ENCODE results near the gene SEMA5B.

Gene SEMA5B, protein sequence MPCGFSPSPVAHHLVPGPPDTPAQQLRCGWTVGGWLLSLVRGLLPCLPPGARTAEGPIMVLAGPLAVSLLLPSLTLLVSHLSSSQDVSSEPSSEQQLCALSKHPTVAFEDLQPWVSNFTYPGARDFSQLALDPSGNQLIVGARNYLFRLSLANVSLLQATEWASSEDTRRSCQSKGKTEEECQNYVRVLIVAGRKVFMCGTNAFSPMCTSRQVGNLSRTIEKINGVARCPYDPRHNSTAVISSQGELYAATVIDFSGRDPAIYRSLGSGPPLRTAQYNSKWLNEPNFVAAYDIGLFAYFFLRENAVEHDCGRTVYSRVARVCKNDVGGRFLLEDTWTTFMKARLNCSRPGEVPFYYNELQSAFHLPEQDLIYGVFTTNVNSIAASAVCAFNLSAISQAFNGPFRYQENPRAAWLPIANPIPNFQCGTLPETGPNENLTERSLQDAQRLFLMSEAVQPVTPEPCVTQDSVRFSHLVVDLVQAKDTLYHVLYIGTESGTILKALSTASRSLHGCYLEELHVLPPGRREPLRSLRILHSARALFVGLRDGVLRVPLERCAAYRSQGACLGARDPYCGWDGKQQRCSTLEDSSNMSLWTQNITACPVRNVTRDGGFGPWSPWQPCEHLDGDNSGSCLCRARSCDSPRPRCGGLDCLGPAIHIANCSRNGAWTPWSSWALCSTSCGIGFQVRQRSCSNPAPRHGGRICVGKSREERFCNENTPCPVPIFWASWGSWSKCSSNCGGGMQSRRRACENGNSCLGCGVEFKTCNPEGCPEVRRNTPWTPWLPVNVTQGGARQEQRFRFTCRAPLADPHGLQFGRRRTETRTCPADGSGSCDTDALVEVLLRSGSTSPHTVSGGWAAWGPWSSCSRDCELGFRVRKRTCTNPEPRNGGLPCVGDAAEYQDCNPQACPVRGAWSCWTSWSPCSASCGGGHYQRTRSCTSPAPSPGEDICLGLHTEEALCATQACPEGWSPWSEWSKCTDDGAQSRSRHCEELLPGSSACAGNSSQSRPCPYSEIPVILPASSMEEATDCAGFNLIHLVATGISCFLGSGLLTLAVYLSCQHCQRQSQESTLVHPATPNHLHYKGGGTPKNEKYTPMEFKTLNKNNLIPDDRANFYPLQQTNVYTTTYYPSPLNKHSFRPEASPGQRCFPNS

GRCh38 chr3:123027292-123028232, at the start of gene SEMA5B:
Gene SEMA5B, minus strand, starts transcription at chr3:123027763. Its CDS starts 66,500 bp downstream, at chr3:122961263.
- no peak for DNase-seq

- no peak for DNase-seq
Measured at GRCh38 chr3:123076496-123077418, 49.2 kb upstream of the SEMA5B start.

DNA sequence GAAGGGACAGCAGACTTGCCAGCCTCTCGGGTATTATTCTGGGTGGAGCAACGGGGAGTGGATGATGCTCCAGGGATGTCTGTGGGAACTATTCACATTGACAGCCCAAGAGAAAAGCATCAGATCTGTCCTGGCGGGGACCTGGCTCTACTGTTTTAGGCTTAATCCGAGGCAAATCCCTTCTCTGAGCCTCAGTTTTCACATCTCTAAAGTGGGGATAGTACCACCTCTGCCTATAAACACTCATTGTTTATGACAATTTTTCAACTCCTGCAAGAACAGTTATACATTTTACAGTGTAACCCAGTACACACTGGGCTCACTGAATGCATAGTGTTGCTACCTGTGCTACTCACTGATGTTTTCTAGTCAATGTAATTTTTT, 48.5 kb upstream of the SEMA5B start:
- DNase-seq: no peak

GRCh38 chr3:123075359-123075758, 47.8 kb upstream of the SEMA5B start:
- no peak for DNase-seq

GRCh38 chr3:123072564-123072963, 45.0 kb upstream of the SEMA5B start:
- DNase-seq: no peak

DNA sequence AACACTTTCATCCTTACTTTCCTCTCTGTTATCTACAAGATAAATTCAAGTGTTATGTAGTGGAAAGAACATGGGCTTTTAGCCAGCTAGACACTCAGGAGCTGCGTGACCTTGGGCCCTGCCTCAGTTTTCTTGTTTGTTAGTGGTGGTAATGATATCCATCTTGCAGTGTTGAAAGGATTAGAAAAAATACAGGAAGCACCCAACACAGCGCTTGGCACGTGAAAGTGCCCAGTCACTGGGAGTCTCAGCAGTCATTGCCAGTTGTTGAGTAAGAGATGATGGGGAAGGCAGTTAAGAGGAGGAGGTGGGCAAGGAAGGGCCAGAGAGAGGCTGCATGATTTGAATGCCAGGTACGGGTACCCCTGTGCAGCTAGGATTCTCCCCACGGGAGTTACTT, 44.6 kb upstream of the SEMA5B start:
- no peak for DNase-seq

- no peak for DNase-seq
Measured at GRCh38 chr3:123071581-123071980, 44.0 kb upstream of the SEMA5B start.

DNA sequence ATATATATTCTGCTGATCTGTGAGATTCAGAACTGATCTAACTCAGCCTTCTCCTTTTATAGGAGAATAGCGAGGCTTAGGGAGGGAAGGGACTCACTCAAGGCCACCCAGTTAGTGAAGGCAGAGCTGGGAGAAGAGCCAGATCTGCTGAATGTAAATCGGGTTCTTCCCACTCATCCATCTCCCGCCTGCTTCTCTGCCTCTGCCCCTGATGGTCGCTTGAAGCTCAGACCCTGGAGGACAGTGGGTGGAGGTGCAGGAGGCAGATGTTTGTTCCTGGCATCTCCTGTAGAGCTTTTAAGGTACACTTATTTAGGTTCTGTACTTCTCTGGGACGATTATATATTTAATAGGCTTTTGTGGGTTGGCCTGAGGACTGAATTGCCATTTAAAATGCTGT, 43.6 kb upstream of the SEMA5B start:
- no peak for DNase-seq

DNA sequence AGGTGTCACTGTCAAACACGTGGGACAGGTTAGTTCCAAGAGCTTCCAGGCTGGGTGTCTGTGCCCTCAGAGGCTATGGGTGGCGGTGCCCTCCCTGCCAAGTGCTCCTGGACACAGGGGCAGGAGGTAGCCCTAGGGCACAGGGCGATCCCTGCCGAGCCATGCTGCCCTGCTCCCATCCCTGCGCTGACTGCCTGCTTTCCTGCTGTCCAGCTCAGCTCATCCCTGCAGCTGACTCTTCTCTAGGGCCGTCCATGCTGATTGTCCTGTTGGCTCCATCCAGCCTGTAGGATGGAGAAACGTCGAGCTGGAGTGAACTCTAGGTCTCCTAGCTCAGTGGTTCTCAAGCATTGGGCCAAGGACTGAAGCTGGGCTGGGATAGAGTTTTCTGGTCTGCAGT, 42.9 kb upstream of the SEMA5B start:
- DNase-seq: no peak

DNA sequence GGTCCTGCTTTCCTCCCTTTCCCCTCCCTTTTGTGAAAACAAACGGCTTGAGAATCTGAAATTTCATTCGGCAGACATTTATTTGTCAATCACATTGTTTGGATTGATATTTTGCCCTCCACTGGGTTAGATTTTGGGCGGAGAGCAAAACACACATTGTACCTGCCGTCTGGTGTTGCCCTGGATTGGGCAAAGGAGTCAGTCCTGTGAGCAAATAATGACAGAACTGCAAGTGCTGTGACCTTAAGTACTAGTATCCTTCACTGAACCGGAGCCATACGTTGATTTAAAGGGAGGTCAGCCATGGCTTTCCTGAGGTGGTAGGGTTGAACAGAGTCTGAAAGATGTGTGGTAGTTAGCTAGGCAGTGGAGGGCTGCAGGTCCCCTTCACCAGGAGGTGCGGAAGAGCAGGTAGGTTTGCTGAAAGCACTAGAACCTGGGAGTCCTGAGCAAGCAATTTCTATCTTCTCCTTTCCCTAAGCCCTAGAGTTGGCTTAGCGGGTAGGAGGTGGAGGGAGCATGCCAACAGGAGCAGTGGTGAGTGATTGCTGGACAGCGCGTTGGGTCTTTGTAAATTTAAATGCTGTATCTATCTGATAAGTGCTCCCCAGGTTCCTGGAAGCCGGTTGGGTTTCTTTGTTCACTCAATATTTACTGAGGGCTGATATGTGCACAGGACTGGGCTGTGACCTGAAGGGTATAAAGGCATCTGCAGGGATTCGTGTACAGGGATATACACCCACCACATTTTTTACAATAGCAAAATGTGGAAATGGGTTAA, 41.2 kb upstream of the SEMA5B start:
- DNase-seq: no peak

DNA sequence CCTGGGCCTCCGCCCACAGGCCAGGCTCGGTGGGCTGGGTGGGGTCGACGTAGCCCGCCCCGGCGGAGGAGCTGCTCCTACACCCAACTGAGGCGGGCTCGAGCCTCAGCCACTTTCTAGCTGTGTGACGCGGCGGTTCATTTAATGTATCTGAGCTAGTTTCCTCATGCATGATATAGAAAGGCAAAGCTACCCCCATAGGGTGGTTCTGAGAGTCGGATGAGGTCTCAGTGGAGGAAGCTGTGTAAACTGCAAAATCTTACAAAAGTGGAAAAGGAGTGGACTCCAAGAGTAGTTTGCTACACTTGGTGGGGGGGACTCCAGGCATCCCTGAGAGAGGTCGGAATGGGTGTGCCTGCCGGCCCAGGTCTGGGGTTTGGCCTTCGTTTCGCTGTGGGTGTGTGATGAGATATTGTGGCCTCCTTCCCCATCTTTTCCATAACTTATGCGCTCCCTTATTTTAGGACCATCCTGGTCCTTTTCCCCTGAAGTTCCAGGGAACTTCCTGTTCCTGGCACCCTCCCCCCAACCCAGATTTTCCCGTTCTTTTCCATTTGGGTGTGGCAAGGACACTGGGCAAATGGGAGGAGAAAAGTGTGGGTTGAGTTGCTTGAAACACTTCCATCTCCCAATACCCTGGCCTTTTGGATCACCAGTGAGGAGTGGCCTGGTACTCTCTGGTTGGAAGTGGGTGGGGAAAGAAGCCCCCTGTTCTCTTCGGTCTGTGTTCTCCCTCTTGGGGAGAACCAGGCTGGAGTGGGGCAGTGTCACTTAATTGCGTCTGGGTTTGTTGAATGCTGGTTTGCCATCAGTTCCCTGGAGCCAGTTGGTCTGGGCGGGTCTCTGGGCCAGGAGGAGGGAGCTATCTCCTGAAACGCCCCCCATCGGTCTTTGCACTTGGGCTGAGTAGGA, 40.4 kb upstream of the SEMA5B start:
- DNase-seq: no peak

DNA sequence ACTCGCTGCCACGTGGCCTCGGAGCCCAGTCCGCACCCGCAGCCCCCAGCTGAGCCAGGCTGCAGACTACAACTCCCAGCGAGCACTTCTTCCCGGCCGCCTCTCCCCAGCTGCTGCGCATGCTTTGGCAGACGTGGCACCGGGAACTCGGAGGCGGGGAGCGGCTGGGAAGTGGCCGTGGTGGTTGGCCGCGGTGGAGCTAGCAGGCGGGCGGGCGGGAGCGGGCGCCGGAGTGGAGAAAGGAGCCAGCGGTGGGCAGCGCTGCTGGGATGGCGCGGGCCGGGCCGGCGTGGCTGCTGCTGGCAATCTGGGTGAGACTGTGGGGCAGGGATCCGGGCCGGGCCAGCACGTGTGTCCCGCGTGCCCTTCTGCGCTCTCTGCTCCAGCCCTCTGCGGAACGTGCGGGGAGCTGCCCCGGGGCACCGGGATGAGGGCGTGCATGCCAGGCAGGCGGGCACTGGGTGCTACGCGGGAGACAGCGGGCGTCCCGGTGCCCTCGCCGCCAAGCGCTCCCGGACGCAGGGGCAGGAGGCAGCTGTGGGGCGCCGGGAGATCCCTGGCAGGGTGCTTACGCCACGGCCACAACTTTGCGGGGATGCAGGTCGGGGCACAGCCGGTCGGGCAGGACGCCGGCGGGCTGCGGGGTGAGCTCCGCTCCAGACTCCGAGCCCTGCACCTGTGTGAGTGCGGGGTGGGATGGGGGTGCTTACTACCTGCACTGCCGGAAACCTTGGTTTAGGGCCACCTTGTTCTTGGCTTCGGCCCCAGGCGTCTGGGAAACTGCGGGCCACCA, 39.5 kb upstream of the SEMA5B start, which contains the start of gene PDIA5:
Gene PDIA5, plus strand, starts transcription at position 130 of the 793 bp plus-strand sequence. Its CDS starts 140 bp downstream, at position 270.
- DNase-seq: peak; percentile 84

- no peak for DNase-seq
Measured at GRCh38 chr3:123066599-123066895, 39.0 kb upstream of the SEMA5B start.

DNA sequence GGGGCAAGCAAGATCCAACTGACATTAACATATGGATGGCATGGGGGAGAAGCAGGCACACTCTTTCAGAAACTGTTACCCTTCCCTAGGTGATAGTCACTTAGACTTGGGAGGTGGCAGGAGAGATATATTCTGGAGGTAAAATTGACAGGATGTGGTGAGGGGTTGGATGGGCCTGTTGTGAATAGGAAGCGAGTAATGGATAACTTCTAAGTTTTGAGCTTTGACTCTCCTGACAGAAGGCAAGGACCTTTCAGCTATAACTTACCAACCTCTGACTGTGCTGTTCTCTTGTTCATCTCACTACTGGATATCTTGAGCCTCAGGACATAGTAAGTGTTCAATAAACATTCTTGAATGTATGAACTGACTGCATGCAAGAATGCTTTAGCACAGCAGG, 37.4 kb upstream of the SEMA5B start:
- DNase-seq: no peak

GRCh38 chr3:123064506-123064905, 36.9 kb upstream of the SEMA5B start:
- DNase-seq: no peak

DNA sequence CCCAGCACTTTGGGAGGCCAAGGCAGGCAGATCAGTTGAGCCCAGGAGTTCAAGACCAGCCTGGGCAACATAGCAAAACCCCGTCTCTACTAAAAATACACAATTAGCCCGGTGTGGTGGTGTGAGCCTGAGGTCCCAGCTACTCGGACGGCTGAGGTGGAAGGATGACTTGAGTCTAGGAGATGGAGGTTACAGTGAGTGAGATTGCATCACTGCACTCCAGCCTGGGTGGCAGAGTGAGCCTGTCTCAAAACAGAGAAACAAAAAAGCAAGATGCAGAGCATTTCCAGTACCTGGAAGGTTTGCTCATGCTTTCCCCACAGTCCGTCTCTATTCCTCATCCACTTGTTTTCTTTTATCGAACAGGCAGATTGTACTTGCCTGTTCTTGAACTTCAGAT, 35.5 kb upstream of the SEMA5B start:
- DNase-seq: no peak

DNA sequence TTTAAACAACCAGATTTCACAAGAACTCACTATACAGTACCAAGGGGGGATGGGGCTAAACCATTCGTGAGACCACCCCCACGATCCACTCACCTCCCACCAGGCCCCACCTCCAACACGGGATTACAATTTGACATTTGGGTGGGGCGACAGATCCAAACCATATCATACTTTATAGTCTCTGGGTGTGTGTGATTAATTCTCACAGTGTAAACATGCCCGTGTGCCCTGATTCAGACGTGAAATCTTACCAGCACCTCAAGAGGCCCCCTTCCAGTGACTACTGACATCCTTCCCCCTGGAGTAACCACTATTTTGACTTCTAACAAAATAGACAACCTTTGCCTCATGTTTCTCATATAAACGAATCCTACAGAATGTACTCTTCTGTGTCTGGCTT, 34.3 kb upstream of the SEMA5B start:
- DNase-seq: no peak

DNA sequence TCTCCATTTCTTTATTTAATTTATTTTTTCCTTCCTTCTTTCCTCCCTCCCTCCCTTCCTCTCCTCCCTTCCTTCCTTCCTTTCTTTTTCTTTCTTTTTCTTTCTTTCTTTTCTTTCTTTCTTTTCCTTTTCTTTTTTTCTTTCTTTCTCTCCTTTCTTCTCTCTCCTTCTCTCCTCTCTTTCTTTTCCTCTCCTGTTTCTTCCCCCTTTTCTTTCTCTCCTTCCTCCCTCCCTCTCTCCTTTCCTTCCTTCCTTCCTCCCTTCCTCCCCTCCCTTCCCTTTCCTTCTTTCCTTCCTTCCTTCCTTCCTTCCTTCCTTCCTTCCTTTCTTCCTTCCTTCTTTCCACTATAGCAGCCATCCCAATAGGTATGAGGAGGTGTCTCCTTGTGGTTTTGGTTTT, 32.5 kb upstream of the SEMA5B start:
- no peak for DNase-seq
